WTC11 (cell line): ENCODE data around the gene GDF3. TPM values are rescaled to one million over a fixed set of nuclear protein-coding genes. Genes with fewer than 3 reads are reported as not detected.

Source experiments
- ATAC-seq: fragments of 200-7000 bp; cut with Tn5 transposase; 2 replicates; pipeline ENCODE4 v1.10.0; 2021; ENCODE audit warnings: mild to moderate bottlenecking, moderate library complexity
- CTCF ChIA-PET: fragments of 300-600 bp; sonication (Branson Sonifier 250); formaldehyde crosslinking; loops from one replicate; lab custom pipeline; 2021; ENCODE audit warnings: antibody characterized with exemption; lab: Charles Lee
- POLR2A ChIA-PET: fragments of 350-600 bp; sonication (Branson Sonifier 250); formaldehyde crosslinking; loops from one replicate; lab custom pipeline; 2021; ENCODE audit warnings: antibody characterized with exemption; lab: Charles Lee
- DNase-seq: peaks from one replicate; pipeline ENCODE4 v3.0.0; 2021; ENCODE audit warnings: low spot score
- H3K27ac Mint-ChIP-seq: 2 replicates; pipeline ENCODE4 v1.8.0; 2021; ENCODE audit warnings: mixed read lengths
- H3K27me3 Mint-ChIP-seq: 2 replicates; pipeline ENCODE4 v1.8.0; 2021; ENCODE audit warnings: low read depth, mild to moderate bottlenecking, moderate library complexity, mixed read lengths
- H3K36me3 Mint-ChIP-seq: 2 replicates; pipeline ENCODE4 v1.8.0; 2021; ENCODE audit warnings: mixed read lengths
- H3K4me1 Mint-ChIP-seq: 2 replicates; pipeline ENCODE4 v1.8.0; 2022; ENCODE audit warnings: mixed read lengths
- H3K4me3 Mint-ChIP-seq: 2 replicates; pipeline ENCODE4 v1.8.0; 2021; ENCODE audit warnings: mild to moderate bottlenecking, moderate library complexity, mixed read lengths
- H3K9me3 Mint-ChIP-seq: 2 replicates; pipeline ENCODE4 v1.8.0; 2021; ENCODE audit warnings: mixed read lengths
- ATF1 ChIP-seq: sonication (generic); formaldehyde crosslinking; IDR thresholded peaks from 2 replicates; pipeline ENCODE4 v1.8.1; 2023; ENCODE audit warnings: mild to moderate bottlenecking, moderate library complexity, missing genetic modification reagents
- CBFB ChIP-seq: sonication (generic); formaldehyde crosslinking; IDR thresholded peaks from 2 replicates; pipeline ENCODE4 v1.8.1; 2022; ENCODE audit warnings: mild to moderate bottlenecking, low read depth, missing genetic modification reagents
- EMX1 ChIP-seq: fragments of 250-450 bp; sonication (Bioruptor Pico); IDR thresholded peaks from 2 replicates; pipeline ENCODE4 v1.8.0; 2021; ENCODE audit warnings: mild to moderate bottlenecking
- GABPB1 ChIP-seq: sonication (generic); formaldehyde crosslinking; IDR thresholded peaks from 2 replicates; pipeline ENCODE4 v1.8.1; 2023; ENCODE audit warnings: mild to moderate bottlenecking, missing genetic modification reagents
- GTF2I ChIP-seq: fragments of 250-450 bp; sonication (Bioruptor Pico); conservative IDR thresholded peaks from 2 replicates; pipeline ENCODE4 v1.4.0; 2021; ENCODE audit warnings: mild to moderate bottlenecking
- NFE2L1 ChIP-seq: sonication (generic); formaldehyde crosslinking; IDR thresholded peaks from 2 replicates; pipeline ENCODE4 v1.8.1; 2023; ENCODE audit warnings: missing genetic modification reagents
- OVOL2 ChIP-seq: fragments of 250-450 bp; sonication (Bioruptor Pico); IDR thresholded peaks from 2 replicates; pipeline ENCODE4 v1.9.0; 2021; ENCODE audit warnings: mild to moderate bottlenecking, borderline replicate concordance
- RORB ChIP-seq: fragments of 250-450 bp; sonication (Bioruptor Pico); IDR thresholded peaks from 2 replicates; pipeline ENCODE4 v1.9.0; 2021; ENCODE audit warnings: mild to moderate bottlenecking
- SMAD3 ChIP-seq: sonication (generic); formaldehyde crosslinking; IDR thresholded peaks from 2 replicates; pipeline ENCODE4 v1.8.0; 2022; ENCODE audit warnings: missing genetic modification reagents, mild to moderate bottlenecking, borderline replicate concordance
- SMAD4 ChIP-seq: sonication (generic); formaldehyde crosslinking; IDR thresholded peaks from 2 replicates; pipeline ENCODE4 v1.8.0; 2022; ENCODE audit warnings: mild to moderate bottlenecking, missing genetic modification reagents
- SOX15 ChIP-seq: fragments of 250-450 bp; sonication (Bioruptor Pico); IDR thresholded peaks from 2 replicates; pipeline ENCODE4 v1.9.0; 2021; ENCODE audit warnings: mild to moderate bottlenecking
- SP1 ChIP-seq: sonication (generic); formaldehyde crosslinking; conservative IDR thresholded peaks from 2 replicates; pipeline ENCODE4 v1.8.1; 2022; ENCODE audit warnings: missing genetic modification reagents
- TEAD4 ChIP-seq: sonication (generic); formaldehyde crosslinking; IDR thresholded peaks from 2 replicates; pipeline ENCODE4 v1.8.0; 2022; ENCODE audit warnings: mild to moderate bottlenecking, missing genetic modification reagents
- ZNF121 ChIP-seq: sonication (generic); formaldehyde crosslinking; IDR thresholded peaks from 2 replicates; pipeline ENCODE4 v1.8.0; 2023; ENCODE audit warnings: missing genetic modification reagents
- ZNF232 ChIP-seq: sonication (generic); formaldehyde crosslinking; IDR thresholded peaks from 2 replicates; pipeline ENCODE4 v1.8.0; 2022; ENCODE audit warnings: mild to moderate bottlenecking, missing genetic modification reagents
- ZNF317 ChIP-seq: sonication (generic); formaldehyde crosslinking; IDR thresholded peaks from 2 replicates; pipeline ENCODE4 v1.8.1; 2023; ENCODE audit warnings: low read depth, mild to moderate bottlenecking, moderate library complexity, missing genetic modification reagents, borderline replicate concordance
- total RNA-seq: library from RNA; stranded (reverse); gene quantifications from 3 replicates; pipeline ENCODE4 v1.2.3, GENCODE V29; 2021
- TF ChIP-seq, protein P1 (sequence below): sonication (generic); formaldehyde crosslinking; IDR thresholded peaks from 2 replicates; pipeline ENCODE4 v1.8.0; 2023; ENCODE audit warnings: missing genetic modification reagents, mild to moderate bottlenecking, borderline replicate concordance
- TF ChIP-seq, protein P2 (sequence below): fragments of 250-450 bp; sonication (Bioruptor Pico); IDR thresholded peaks from 2 replicates; pipeline ENCODE4 v1.9.0; 2021; ENCODE audit warnings: mild to moderate bottlenecking
- TF ChIP-seq, protein P3 (sequence below): fragments of 250-450 bp; sonication (Bioruptor Pico); conservative IDR thresholded peaks from 2 replicates; pipeline ENCODE4 v1.9.0; 2021; ENCODE audit warnings: mild to moderate bottlenecking
- TF ChIP-seq, protein P4 (sequence below): sonication (generic); formaldehyde crosslinking; IDR thresholded peaks from 2 replicates; pipeline ENCODE4 v1.8.1; 2023; ENCODE audit warnings: mild to moderate bottlenecking, missing genetic modification reagents, moderate library complexity
- TF ChIP-seq, protein P5 (sequence below): sonication (generic); formaldehyde crosslinking; IDR thresholded peaks from 2 replicates; pipeline ENCODE4 v1.8.0; 2022; ENCODE audit warnings: mild to moderate bottlenecking, missing genetic modification reagents
- TF ChIP-seq, protein P6 (sequence below): fragments of 250-450 bp; sonication (Bioruptor Pico); IDR thresholded peaks from 2 replicates; pipeline ENCODE4 v1.8.0; 2021; ENCODE audit warnings: mild to moderate bottlenecking

GDF3 gene
- total RNA-seq, 1 experiment from 2014 or later: 42.0 TPM

DNA sequence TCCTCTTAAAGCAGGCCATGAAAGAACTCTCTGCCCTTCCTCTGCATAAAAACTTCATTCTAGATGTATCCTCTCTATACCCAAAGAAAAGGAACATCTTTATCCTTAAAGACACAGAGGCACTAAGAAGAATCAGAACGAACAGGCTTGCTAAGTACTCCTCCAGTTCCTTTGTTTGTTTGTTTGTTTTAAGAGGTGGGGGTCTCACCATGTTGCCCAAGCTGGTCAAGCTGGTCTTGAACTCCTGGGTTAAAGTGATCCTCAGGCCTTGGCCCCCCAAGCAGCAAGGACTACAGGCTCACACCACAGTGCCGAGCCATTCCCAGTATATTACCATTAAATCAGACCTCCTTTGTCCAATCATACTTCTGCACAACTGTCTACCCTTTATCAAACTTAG lies 14.0 kb downstream of the GDF3 start:
- ATAC-seq: peak; percentile 45
- Mint-ChIP-seq H3K36me3 (no peaks in the 10 kb centered on the region; the same call in 1 of the 2 replicates), H3K27ac (peak overlapping the region; percentile 90), H3K9me3 (peaks cover 4% of the 10 kb centered on the region), H3K4me3 (no peak overlapping the region), H3K4me1 (peaks cover 34% of the 10 kb centered on the region), H3K27me3 (no peaks in the 10 kb centered on the region)
- ChIA-PET POLR2A (no interaction called here), CTCF (no interaction called here)
- TF ChIP-seq RORB (CRISPR knock-in tag) (no peak), ATF1 (CRISPR knock-in tag) (no peak), CBFB (no peak), OVOL2 (CRISPR knock-in tag) (no peak), ZNF121 (no peak), SMAD4 (CRISPR knock-in tag) (no peak), TEAD4 (CRISPR knock-in tag) (no peak), NFE2L1 (CRISPR knock-in tag) (no peak), ZNF232 (CRISPR knock-in tag) (no peak), SMAD3 (CRISPR knock-in tag) (no peak)
- TF ChIP-seq, protein P1, sequence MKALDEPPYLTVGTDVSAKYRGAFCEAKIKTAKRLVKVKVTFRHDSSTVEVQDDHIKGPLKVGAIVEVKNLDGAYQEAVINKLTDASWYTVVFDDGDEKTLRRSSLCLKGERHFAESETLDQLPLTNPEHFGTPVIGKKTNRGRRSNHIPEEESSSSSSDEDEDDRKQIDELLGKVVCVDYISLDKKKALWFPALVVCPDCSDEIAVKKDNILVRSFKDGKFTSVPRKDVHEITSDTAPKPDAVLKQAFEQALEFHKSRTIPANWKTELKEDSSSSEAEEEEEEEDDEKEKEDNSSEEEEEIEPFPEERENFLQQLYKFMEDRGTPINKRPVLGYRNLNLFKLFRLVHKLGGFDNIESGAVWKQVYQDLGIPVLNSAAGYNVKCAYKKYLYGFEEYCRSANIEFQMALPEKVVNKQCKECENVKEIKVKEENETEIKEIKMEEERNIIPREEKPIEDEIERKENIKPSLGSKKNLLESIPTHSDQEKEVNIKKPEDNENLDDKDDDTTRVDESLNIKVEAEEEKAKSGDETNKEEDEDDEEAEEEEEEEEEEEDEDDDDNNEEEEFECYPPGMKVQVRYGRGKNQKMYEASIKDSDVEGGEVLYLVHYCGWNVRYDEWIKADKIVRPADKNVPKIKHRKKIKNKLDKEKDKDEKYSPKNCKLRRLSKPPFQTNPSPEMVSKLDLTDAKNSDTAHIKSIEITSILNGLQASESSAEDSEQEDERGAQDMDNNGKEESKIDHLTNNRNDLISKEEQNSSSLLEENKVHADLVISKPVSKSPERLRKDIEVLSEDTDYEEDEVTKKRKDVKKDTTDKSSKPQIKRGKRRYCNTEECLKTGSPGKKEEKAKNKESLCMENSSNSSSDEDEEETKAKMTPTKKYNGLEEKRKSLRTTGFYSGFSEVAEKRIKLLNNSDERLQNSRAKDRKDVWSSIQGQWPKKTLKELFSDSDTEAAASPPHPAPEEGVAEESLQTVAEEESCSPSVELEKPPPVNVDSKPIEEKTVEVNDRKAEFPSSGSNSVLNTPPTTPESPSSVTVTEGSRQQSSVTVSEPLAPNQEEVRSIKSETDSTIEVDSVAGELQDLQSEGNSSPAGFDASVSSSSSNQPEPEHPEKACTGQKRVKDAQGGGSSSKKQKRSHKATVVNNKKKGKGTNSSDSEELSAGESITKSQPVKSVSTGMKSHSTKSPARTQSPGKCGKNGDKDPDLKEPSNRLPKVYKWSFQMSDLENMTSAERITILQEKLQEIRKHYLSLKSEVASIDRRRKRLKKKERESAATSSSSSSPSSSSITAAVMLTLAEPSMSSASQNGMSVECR (CRISPR knock-in tag): no peak
- TF ChIP-seq, protein P2, sequence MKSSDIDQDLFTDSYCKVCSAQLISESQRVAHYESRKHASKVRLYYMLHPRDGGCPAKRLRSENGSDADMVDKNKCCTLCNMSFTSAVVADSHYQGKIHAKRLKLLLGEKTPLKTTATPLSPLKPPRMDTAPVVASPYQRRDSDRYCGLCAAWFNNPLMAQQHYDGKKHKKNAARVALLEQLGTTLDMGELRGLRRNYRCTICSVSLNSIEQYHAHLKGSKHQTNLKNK (CRISPR knock-in tag): no peak
- TF ChIP-seq, protein P3, sequence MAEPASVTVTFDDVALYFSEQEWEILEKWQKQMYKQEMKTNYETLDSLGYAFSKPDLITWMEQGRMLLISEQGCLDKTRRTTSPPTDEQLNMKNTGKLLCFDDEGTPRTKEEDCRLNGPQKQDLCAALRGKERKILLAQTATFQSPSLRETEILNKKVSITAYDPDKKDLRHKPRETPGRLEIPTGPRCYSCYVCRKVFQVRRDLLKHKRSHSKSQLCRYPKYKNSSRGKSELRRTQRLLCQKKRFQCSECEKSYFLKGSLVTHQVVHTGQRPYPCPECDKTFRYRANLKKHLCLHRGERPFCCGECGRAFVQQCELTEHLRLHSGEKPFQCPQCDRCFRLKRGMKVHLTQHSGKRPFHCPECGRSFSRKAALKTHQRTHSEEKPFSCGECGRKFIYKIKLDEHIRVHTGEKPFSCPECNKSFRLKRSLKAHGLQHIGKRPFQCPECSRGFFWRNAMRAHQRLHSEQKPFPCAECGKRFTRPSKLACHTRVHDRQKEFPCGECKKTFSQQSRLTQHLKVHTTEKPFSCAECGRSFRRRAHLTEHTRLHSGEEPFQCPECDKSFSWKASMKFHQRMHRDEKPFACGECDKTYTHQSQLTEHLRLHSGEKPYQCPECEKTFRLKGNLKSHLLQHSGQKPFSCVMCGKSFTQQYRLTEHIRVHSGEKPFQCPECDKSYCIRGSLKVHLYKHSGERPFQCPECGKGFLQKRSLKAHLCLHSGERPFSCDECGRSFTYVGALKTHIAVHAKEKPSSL: no peak
- TF ChIP-seq, protein P4, sequence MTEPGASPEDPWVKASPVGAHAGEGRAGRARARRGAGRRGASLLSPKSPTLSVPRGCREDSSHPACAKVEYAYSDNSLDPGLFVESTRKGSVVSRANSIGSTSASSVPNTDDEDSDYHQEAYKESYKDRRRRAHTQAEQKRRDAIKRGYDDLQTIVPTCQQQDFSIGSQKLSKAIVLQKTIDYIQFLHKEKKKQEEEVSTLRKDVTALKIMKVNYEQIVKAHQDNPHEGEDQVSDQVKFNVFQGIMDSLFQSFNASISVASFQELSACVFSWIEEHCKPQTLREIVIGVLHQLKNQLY (CRISPR knock-in tag): no peak
- no peak for DNase-seq

DNA sequence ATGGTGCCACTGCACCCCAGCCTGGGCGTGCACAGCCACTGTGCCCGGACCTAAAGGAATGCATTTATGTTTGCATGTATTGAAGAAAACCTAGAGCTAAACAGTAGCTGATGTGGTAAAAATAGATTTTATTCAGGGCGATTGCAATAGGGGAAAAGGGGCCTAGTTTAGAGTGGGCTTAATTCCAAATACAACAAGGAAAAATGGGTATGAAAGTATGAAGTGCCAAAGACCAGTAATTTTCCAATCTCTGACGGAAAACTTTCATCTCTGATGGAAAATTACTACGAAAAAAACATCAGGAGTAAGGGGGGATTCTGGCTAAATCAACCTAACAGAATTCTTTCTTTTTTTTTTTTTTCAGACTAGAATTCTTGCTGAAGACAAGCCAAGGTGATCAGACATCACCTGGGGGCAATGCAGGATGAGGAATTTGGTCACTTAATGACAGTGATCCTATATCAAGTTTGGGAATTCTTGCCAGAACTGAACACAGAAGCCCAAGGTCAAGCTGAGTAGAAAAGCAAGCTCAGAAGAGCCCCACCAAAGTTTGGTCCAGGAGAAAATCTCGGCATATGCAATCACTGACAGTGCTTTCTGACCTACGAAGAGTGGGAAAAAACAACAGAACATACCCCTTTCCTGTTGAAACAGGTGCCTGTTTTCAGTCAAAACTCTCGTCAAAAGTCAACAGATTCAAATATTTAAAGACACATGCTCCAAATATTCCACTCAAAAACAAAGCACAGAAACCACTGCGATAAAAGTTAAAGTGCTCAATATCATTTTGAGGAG lies 16.1 kb downstream of the GDF3 start:
- no peaks in the 10 kb centered on the region for H3K9me3 Mint-ChIP-seq
- TF ChIP-seq, protein P5, sequence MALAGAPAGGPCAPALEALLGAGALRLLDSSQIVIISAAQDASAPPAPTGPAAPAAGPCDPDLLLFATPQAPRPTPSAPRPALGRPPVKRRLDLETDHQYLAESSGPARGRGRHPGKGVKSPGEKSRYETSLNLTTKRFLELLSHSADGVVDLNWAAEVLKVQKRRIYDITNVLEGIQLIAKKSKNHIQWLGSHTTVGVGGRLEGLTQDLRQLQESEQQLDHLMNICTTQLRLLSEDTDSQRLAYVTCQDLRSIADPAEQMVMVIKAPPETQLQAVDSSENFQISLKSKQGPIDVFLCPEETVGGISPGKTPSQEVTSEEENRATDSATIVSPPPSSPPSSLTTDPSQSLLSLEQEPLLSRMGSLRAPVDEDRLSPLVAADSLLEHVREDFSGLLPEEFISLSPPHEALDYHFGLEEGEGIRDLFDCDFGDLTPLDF (CRISPR knock-in tag): no peak
- TF ChIP-seq, protein P6, sequence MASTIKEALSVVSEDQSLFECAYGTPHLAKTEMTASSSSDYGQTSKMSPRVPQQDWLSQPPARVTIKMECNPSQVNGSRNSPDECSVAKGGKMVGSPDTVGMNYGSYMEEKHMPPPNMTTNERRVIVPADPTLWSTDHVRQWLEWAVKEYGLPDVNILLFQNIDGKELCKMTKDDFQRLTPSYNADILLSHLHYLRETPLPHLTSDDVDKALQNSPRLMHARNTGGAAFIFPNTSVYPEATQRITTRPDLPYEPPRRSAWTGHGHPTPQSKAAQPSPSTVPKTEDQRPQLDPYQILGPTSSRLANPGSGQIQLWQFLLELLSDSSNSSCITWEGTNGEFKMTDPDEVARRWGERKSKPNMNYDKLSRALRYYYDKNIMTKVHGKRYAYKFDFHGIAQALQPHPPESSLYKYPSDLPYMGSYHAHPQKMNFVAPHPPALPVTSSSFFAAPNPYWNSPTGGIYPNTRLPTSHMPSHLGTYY (CRISPR knock-in tag): no peak
- TF ChIP-seq GABPB1 (CRISPR knock-in tag) (no peak), TEAD4 (CRISPR knock-in tag) (no peak), EMX1 (no peak), SOX15 (CRISPR knock-in tag) (no peak), ZNF317 (CRISPR knock-in tag) (no peak), SP1 (CRISPR knock-in tag) (no peak), GTF2I (CRISPR knock-in tag) (no peak)
- H3K27me3 Mint-ChIP-seq: no peaks in the 10 kb centered on the region
- H3K27ac Mint-ChIP-seq: peak overlapping the region; percentile 49
- DNase-seq: no peak
- H3K4me1 Mint-ChIP-seq: peaks cover 34% of the 10 kb centered on the region
- no peak overlapping the region for H3K4me3 Mint-ChIP-seq
- no peaks in the 10 kb centered on the region for H3K36me3 Mint-ChIP-seq
- ATAC-seq: no peak
- ChIA-PET POLR2A (interaction anchor here (1.5 kb wide), 1 partner anchor 127 kb away, joined by 6 read pairs; no protein-coding TSS in a partner anchor), CTCF (interaction anchor here (0.5 to 4.9 kb wide), 7 partner anchors 36 to 128 kb away, joined by 3 to 31 read pairs (median 4); partner anchors contain the start of gene NANOG)
